Activated CD8-positive, alpha-beta memory T cell treated with anti-CD3 and anti-CD28 coated beads, Interleukin-2, amount 50 U/mL, for 24 hours (primary cell): ENCODE measurements around the gene ZIC1.

Experiments used
- DNase-seq: peaks from one replicate; pipeline ENCODE4 v3.0.0-alpha.2; 2020; ENCODE audit errors: extremely low read depth

ZIC1 gene

DNA sequence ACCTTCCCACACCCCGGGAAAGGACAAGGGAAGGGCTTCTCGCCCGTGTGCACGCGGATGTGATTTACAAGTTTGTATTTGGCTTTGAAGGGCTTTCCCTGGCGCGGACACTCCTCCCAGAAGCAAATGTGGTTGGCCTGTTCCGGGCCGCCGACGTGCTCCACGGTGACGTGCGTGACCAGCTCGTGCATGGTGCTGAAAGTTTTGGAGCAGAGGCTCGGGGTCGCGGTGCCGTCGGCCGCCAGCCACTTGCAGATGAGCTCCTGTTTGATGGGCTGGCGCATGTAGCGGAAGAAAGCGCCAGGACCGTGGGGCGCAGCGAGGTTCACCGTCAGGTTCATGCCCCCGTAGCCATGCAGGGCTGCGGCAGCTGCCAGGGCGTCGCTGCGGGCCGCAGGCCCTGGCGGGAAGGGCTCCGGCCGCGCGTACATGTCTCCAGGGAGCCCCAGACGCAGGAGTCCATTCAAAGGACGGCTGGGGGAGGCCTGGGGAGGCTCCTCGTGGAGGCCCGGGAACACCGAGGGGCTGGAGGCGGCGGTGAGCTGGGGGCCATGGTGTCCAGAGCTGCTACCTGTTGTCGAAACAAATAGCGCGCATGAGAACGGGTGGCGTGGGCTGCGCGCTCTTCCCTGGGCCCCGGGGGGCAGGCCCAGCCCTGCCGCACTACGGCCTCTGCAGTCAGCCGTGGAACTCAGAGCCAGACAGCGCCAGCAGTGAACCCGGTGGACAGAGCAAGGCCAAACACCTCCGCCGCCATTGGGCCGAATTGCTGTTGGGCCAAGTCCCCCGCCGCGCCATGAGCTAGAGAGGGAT, 13.1 kb upstream of the ZIC1 start:
- DNase-seq: no peak

DNA sequence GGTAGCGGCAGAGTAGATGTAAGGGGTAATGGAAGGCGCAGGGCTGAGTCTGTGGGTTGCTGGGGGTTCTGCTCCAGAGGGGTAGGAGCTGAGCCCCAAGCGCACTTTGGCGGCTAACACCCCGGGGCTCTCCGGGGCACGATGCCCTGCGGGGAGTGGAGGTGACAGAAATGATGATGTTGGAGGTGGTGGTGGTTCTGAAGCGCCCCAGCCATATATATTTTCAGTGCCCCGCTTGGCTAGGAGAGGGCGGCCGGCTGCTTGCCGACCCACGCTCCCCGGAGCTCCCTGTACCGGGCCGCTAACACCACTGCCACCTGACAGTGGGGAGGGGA, 12.5 kb upstream of the ZIC1 start:
- no peak for DNase-seq

DNA sequence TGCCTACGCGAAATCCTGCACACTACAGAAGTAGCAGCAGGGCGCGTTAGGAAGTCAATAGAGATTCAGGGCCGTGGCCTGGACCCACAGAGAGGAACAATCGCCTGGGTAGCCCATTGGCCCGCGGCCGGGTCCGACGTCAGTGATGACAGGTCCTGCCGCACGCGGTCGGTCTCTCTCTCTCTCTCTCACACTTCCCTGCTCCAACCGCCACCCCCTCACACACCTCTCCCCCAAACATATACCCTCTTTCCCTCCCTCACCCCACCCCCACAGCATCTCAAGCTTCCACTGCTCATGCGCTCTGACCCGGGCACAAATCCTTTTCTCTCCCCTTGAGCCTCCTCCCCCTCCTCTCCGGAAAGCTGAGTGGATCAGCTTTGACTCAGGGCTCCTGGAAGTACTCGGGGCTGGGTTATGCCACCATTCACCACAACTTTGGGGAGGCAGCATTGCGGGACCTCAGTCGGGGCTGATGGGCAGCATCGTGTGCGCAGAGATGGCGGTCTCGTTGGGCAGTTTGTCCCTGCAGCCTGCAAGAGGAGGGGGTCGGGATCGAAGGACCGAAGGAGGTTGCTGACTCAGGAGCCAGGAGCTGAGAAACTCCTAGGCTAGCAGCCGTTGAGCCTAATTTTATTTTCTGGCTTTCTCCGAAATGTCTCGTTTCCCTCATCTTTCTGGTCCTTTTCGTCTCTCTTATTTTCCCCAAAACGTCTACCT, 11.8 kb upstream of the ZIC1 start:
- DNase-seq: no peak

DNA sequence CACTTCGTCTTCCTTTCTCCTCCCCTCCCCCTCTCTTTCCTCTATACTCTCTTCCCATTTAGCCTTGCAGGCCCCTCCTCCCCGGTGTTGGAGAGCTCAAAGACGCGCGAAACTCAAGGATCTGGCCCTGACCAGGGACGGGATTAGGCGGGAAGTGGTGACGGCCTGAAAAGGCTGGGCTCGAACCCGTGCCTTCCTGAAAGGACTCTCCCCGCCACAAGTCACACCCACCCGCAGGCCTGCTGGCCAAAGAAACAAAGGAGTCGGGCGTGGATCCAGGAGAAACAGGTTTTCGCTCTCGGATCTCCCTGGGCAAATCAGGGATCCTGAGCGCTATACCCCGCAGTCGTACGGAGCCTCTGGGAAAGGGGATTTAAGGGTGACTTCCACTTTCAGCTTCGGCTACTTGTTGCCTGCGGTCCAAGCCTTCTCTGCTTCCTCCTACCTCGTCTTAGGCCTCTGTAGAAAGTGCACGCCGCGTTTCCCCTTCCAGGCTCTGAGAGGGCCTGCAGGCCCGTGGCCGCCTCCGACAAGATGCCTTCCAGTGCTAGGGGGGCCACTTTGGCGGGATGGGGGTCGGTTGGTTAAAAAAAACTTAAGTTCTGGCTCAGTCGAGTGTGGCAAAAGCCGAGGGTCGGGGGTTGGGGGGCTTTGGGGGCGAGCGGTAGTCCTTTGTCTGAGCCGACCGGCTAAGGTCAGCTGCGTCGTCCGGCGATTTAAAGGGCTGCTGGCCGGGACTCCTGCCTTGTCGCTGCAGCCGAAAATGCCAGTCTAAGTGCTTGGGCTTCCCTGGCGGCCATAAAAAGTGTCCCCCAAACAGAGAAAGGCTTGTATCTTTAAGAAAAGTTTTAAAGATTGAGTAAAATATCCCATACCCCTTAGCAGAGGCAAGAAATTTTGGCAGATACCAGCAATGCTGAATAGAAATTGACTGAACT, 11.0 kb upstream of the ZIC1 start:
- DNase-seq: no peak

DNA sequence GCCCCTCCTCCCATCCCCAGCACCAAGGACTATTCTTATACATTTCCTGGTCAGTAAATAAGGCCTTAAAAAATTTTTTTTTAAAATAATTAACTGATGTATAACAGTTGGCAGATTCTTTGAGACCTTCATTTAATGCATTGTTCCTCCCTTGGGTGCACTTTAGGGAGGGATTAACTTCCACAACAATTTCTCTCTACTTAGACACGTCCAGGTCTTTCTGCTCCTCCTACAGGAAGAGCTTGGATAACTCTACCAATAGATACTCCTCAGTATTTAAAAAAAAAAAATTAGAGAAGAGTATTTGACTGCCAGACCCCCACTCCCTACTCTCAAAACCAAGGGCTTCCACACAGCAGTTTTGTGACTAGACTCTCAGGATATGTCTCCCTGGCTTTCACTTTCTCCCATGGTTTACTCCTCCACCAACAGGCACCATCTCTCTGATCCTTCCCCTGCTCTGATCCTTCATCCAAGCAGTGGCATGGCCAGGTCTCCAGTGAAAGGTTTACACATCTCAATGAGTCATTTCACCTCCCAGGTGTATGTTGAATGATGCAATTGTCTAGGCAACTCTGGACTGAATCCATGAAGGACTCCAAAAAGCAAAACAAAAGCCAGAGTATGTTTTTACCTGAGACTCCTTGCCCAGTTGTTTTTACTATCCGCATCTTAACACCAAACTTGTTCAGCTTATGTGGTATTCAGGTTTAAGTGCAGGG, 10.2 kb upstream of the ZIC1 start:
- DNase-seq: no peak

DNA sequence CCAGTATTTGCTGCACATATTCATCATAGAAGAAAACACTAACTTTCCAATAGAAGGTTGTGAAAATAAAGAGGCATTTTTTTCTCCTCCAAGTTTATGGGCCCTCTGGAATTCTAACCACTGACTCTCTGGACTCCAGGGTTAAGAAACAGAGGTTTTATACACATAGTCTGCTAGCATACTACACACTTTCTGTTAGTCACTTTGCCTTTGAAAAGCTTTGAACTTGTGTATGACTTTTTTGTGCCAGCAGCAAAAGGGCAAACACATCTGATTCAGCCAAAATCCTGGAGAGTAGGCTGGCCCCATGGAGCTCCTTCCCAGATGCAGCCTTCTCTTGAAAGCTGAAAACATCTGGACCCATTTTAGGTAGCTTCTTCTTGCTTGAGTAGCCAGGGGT, 9.1 kb upstream of the ZIC1 start:
- no peak for DNase-seq

DNA sequence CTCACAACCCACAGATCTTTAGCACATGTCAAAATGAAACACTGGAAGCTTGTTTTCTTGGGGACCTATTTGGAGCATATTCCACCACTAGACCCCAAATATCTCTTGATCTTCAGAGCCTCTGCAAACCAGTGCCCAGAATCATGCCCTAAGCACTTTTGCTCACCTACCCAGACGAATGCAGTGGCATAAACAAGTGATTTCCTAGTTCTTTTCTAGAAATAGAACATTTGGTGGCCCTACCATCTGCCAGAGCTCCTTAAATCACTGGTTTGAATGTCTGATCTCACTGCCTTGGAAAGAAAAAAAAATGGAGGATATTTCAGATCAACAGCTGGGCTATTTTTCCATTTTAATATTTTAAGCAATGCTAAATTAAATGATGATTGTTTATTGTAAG, 8.2 kb upstream of the ZIC1 start:
- no peak for DNase-seq

DNA sequence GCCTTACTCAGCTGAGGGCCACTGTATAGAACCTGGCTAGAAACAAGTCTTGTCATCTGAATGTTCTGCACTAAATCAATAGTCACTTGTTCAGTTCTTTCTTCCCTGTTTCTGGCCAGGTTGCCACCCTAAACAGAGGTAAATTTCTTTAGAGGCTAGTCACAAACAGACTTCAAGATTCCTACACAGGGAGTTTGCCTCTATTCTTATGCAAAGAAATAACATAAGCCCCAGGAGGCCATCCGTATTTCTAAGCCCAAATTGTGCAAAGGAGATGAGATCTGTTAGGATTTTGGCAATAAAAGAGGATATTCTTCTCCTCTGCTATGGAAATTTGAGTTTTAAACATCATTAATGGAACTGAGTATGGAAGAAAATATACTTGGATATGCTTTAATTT, 7.7 kb upstream of the ZIC1 start:
- DNase-seq: no peak

DNA sequence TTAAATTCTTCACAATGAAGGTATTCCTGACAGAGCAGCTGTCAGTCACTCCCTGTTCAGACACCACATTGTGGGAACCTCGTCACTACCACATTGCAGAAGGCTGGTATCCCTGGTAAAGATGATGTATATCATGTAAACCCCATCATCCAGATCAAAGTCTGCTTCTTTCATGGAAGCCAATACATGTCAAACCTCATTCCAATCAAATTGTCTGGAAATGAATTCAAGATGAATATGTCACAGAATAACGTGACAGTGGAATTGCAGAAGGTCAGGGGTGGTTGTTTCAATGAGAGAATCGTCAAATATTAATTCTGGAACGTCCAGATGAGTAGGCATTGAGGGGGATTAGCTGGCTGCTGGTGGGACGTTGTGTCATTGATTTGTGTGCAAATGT, 7.0 kb upstream of the ZIC1 start:
- DNase-seq: no peak

DNA sequence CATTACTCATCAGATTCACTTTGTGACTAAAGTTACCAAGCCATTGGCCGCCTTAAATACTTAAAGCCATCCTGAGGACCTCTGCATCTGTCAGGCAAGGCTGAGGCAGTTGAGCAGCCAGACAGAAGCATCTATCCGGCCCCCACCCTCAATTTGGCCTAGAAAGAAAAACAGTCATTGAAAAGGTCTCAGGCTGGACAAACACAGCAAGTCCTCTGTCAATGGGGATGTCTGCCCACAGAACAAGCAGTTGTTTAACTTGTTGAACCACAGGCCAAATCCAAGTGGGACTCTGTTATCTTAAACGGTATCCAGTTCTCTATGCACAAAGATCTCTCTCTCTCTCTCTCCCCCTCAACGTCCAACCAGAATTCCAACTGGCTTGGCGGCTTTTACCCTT, 5.7 kb upstream of the ZIC1 start:
- no peak for DNase-seq

DNA sequence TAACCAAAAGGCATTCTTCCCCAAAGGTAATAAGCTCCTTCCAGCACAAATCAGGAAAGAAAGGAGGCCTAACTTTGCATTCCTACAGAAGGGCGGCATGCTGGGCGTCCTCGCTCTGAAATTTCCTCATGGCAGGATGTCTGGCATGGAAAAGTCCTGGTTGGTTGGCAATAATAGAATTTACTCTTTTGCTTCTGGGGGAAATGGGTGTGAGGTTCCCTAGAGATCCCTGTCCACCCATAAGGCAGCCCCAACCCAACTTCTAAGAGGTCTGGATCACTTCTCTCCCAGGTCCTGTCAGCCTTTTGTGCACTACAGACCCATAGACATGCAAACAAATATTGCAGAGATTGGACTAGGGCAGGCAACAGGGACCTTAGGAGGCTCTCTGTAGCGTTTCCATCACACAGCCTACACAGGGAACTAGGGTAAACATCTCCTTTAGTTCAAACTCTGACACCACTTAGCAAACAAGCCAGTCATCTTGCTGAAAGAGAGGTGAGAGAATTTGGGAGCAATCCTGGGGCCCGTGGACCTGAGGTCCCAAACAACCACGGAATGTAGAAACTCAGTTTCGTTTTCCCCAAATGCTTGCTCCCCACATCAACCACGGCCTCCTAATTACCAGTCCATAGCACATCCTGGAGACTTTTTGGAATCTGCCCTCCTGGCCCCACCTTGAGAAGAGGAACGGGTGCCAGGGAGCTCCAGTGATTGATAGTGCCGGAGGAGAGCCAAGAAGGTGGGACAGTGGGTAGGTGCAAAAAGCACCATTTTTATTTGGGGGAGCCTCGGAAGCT, 5.0 kb upstream of the ZIC1 start:
- DNase-seq: no peak

DNA sequence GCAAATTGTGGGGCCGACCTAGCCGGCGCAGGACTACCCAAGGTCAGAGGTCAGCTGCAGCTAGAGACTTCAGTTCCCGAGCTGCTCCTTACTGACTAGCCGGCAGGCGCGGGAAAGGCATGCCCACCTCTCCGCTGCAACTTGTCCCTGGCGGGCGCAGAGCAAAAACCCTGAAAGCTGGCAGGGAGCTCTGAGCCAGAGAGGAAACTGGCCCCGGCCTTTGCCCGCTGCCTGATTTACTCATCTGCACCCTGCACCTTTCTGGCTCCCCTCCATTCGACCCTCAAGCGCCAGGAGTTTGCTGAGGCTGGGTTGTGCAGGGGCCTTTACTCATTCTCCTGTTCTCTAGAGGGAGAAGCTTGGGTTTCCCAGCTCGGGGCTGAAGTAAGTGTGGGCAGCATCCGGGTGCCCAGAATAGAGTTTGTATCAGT, 4.3 kb upstream of the ZIC1 start:
- no peak for DNase-seq

DNA sequence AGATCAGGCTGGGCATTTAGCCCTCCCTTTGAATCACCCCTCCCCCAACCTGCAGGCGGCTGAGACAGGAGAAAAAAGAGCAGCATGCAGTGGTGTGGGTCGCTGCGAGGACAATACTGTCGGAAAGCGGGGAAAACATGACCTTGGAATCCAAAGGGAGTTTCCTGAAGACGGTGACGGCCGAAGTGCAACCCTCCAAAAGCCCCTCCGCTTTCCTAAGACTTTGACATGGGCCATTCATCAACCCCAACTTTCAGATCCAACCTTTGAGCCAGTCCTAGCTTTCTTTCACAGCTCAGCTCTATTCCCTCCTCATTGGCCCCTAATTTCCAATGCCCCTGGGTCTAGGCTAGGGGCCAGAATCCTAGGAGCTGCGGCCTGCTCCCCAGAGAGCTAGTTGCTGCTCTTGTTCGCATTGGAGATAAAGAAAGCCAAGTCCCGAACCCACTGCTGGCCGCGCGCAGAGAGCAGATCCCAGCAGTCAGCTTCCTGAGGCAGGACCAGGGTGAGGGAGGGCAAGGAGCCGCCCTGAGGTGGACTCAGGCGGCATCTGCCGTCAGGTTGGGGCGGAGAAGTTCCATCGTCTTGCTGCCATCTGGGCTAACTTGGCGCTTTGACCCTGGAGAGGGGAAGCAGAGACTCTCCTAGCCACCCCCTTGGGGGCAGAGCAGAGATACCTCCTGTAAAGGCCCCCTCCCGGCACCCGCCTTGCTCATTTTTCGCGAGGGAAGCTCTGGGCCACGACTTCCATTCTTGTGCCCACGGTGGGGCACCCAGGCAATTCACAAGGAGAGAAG, 3.7 kb upstream of the ZIC1 start:
- DNase-seq: no peak

DNA sequence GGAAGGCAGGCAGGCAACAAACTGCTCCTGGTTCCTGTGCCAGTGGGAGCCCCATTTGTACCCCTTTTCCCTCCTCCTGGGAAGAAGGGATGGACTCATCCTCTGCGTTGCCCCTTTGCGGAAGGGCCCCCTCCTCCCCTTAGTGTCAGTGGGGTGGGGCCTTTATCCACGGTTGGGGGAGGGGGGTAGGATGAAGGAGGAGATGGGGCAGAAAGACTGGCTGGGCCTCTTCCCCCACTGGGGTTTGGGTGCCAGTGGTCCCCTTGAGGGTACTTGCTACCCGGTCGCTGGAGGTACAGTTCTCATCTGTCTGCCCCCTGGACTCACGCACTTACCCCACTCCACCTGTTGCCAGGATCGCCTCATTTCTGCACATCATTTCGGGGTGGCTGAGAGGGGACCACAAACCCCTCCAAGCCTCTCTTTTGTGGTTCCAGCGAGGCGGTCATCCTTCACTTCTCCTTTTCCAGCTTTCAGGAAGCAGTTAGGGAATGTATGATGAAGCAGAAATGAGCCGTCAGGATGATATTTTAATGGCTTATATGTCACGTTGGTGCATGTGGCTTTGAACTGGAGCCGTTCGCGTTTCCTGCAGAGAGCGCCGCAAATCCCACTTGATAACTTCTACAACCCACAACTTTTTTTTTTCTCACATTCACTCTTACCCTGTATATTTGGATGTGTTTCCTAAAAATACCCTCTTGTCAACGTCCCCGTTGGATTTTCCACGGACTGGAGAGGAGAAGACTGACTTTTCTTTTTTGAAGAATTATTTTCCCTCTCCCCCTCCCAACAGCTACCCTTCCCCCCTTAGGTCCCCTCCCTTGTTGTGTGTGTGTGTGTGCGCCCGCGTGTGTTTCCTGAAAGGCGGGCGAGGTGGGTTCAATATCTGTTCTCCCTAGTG, 2.9 kb upstream of the ZIC1 start, which contains the start of gene ZIC4:
Gene ZIC4 (minus strand): TSS at position 516 of the 904 bp plus-strand sequence. CDS start 3,746 bp downstream, outside the sequence.
- no peak for DNase-seq

DNA sequence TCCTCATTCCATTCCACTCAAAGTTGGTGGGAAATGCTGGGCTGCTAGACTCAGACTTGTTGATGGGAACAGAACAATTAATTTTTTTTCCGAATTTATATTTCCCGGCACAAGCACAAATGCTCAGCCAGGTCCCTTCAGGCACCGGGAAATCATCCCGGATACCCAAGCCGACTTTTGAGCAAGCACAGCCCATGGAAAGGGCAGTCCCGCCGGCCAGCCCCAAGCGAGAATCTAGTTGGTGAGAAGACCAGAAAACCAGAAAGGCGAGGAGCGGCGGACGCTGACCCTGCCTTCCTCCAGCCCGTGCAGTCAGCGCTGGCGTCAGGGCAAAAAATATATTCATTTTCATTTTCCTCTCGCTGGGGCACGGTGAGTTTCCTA, 2.1 kb upstream of the ZIC1 start:
- no peak for DNase-seq

DNA sequence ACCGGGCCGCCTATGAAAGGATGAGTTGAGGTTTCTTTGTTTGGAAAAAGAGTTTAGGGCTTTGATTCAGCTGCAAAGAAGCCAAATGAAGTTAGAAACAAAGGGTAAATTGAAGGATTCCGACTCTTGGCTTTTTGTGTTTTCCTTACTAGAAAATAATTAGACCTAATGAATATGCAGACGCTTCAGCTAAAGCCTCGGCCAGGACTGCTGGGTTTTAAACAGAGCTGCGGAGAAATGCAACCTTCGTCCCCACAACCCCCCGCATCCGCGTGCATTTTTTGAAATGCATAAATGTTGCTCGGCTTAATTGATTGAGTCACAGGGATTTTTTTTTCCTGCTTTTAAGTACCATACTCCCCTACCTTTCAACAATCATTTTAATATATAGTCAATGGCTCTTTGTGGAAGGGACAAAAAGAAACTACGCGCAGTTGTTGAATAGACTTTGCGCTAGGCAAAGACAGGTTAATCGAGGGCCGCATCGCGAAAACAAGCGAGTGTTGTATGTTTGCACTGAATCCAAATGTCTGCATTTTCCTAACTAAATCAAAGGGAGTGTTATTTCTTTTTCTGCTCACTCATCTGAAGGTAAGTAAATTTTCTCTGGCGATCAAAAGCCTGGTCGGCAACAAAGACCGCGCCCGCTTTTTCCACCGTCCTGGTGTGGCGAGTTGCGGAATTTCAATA, 1.5 kb upstream of the ZIC1 start:
- DNase-seq: no peak

DNA sequence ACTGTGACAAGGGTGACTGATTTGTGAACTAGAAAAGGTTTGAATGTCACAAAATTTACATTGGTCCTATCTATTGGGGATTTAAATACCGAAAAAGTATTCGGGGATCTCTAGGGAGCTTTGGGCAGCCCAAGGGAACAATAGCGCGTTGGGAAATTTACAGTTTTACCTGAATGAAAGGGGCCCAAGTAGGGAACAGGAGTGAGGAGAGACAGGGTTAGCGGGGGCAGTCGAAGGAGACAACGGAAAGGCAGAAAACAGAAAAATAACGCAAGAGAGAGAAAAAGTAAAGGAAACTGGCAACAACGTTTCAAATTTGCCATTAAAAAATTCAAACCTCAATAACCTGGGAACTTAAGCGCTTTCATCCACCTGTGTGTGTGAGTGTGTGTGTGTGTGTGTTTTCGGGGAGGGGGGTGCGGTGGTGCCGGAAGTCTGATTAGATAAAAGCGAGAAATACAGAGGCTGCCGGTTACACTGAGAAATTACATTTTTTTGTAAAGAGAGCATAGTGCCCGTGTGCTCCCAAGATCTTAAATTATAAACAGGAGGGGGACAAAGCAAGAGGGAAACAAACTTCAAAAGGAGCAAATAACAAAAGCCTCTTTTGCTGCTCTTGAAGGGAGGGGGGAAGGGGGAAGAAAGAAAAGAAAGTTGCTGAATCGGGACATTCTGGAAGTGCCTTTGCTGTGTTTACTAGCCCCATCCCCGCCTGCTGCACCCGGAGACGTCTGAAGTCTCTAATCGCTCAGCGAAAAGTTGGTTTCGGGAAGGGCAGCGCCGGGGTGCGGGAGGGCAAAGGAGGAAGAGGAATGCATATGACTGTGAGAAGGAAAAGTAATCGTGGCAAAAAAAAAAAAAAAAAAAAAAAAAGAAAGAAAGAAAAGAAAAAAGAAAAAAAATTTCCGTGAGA, 721 bp upstream of the ZIC1 start:
- DNase-seq: no peak
